DOHH2 (cell line): ENCODE measurements around the gene SHQ1.
A peak's percentile ranks its signal among the peaks of the same experiment; 100 is the strongest.

Experiments used
- H3F3A ChIP-seq: fragments of 200-600 bp; sonication (generic), shearing (Covaris generic); 2 replicates; pipeline ENCODE4 v1.6.0; 2016; ENCODE audit warnings: antibody characterized with exemption, mild to moderate bottlenecking; ENCODE audit not compliant: control insufficient read depth, insufficient read depth
- H3K27ac ChIP-seq: fragments of 200-600 bp; sonication (generic); 2 replicates; pipeline ENCODE4 v1.5.1; 2014; ENCODE audit warnings: low read depth, mild to moderate bottlenecking, low read length, moderate library complexity
- H3K27me3 ChIP-seq: fragments of 200-600 bp; sonication (generic); 2 replicates; pipeline ENCODE4 v1.6.1; 2014; ENCODE audit warnings: mild to moderate bottlenecking, low read length, mixed read lengths; ENCODE audit not compliant: control insufficient read depth
- H3K36me3 ChIP-seq: fragments of 200-600 bp; sonication (generic); 2 replicates; pipeline ENCODE4 v1.6.1; 2014; ENCODE audit warnings: mild to moderate bottlenecking, low read length, moderate library complexity, mixed read lengths; ENCODE audit not compliant: control insufficient read depth
- H3K4me1 ChIP-seq: fragments of 200-600 bp; sonication (generic); 2 replicates; pipeline ENCODE4 v1.6.1; 2014; ENCODE audit warnings: mild to moderate bottlenecking, low read length, mixed read lengths; ENCODE audit not compliant: control insufficient read depth
- H3K4me2 ChIP-seq: fragments of 200-600 bp; sonication (generic); 2 replicates; pipeline ENCODE4 v1.6.0; 2014; ENCODE audit warnings: mild to moderate bottlenecking, low read length, moderate library complexity
- H3K4me3 ChIP-seq: fragments of 200-600 bp; sonication (generic); 2 replicates; pipeline ENCODE4 v1.5.1; 2014; ENCODE audit warnings: mild to moderate bottlenecking, low read length, mixed read lengths
- H3K79me2 ChIP-seq: fragments of 200-600 bp; sonication (generic); 2 replicates; pipeline ENCODE4 v1.6.1; 2014; ENCODE audit warnings: mild to moderate bottlenecking, low read length, mixed read lengths; ENCODE audit not compliant: control insufficient read depth
- H3K9me2 ChIP-seq: fragments of 200-600 bp; sonication (generic); replicated peaks from 2 replicates; pipeline ENCODE4 v1.6.1; 2014; ENCODE audit warnings: mild to moderate bottlenecking, low read length, mixed read lengths; ENCODE audit not compliant: control insufficient read depth
- H3K9me3 ChIP-seq: fragments of 200-600 bp; sonication (generic); 2 replicates; pipeline ENCODE4 v1.6.1; 2014; ENCODE audit warnings: antibody characterized with exemption, low read length, mixed read lengths; ENCODE audit not compliant: control insufficient read depth, insufficient read depth
- H4K20me1 ChIP-seq: fragments of 200-600 bp; sonication (generic); 2 replicates; pipeline ENCODE4 v1.6.0; 2014; ENCODE audit warnings: low read depth, mild to moderate bottlenecking, antibody characterized with exemption, low read length, moderate library complexity; ENCODE audit not compliant: control insufficient read depth, insufficient read depth
- CTCF ChIP-seq: fragments of 200-600 bp; sonication (generic); IDR thresholded peaks from one replicate; pipeline ENCODE4 v1.5.1; 2014; ENCODE audit warnings: antibody characterized with exemption, mild to moderate bottlenecking, low read depth, low read length; ENCODE audit not compliant: poor library complexity, severe bottlenecking
- EZH2phosphoT487 ChIP-seq: fragments of 200-600 bp; sonication (generic); IDR thresholded peaks from 2 replicates; pipeline ENCODE4 v1.6.1; 2017; ENCODE audit warnings: borderline replicate concordance, mild to moderate bottlenecking, antibody characterized with exemption, low read length, moderate library complexity, mixed read lengths

The SHQ1 gene

GRCh38 chr3:72830452-72831223 is 17.6 kb downstream of the SHQ1 start:
- Histone ChIP-seq H3K4me2 (no peak overlapping the region), H3K36me3 (peaks cover 40% of the 10 kb centered on the region), H3K4me1 (no peaks in the 10 kb centered on the region), H3K4me3 (no peak overlapping the region), H3K9me2 (no peaks in the 10 kb centered on the region), H3K27ac (no peak overlapping the region), H4K20me1 (no peaks in the 10 kb centered on the region), H3F3A (no peaks in the 10 kb centered on the region), H3K27me3 (no peaks in the 10 kb centered on the region), H3K9me3 (no peaks in the 10 kb centered on the region), H3K79me2 (no peaks in the 10 kb centered on the region)
- no peak for TF ChIP-seq CTCF
- no peak for TF ChIP-seq EZH2phosphoT487

- no peak overlapping the region for H3K27ac ChIP-seq
- no peaks in the 10 kb centered on the region for H3K27me3 ChIP-seq
- no peak for TF ChIP-seq CTCF
- no peak for TF ChIP-seq EZH2phosphoT487
- H3K9me3 ChIP-seq: no peaks in the 10 kb centered on the region
- no peaks in the 10 kb centered on the region for H3K9me2 ChIP-seq
- H3K79me2 ChIP-seq: no peaks in the 10 kb centered on the region
- no peak overlapping the region for H3K4me2 ChIP-seq
- peaks cover 32% of the 10 kb centered on the region for H3K36me3 ChIP-seq
- no peak overlapping the region for H3K4me3 ChIP-seq
- H4K20me1 ChIP-seq: no peaks in the 10 kb centered on the region
- H3F3A ChIP-seq: no peaks in the 10 kb centered on the region
- no peaks in the 10 kb centered on the region for H3K4me1 ChIP-seq
Observed at GRCh38 chr3:72829701-72830100, 18.5 kb downstream of the SHQ1 start.

GRCh38 chr3:72821161-72821781 is 27.0 kb downstream of the SHQ1 start:
- peaks cover 4% of the 10 kb centered on the region; the same call in 1 of the 2 replicates for H4K20me1 ChIP-seq
- H3K9me2 ChIP-seq: no peaks in the 10 kb centered on the region
- H3K4me2 ChIP-seq: peak overlapping the region; percentile 43; the same call in 1 of the 2 replicates
- H3K27me3 ChIP-seq: no peaks in the 10 kb centered on the region
- H3K9me3 ChIP-seq: no peaks in the 10 kb centered on the region
- peaks cover 35% of the 10 kb centered on the region for H3K4me1 ChIP-seq
- no peak overlapping the region for H3K4me3 ChIP-seq
- TF ChIP-seq EZH2phosphoT487 (no peak), CTCF (no peak)
- H3F3A ChIP-seq: no peaks in the 10 kb centered on the region
- peaks cover 42% of the 10 kb centered on the region for H3K36me3 ChIP-seq
- no peak overlapping the region for H3K27ac ChIP-seq
- peaks cover 3% of the 10 kb centered on the region; the same call in 1 of the 2 replicates for H3K79me2 ChIP-seq
